ENCODE measurements around the gene LRIT2.
"Not testable (repeated sequence)": the region's sequence is repeated elsewhere in the genome, so short reads cannot be mapped to it uniquely, and the experiment has no call there.

LRIT2 gene

DNA sequence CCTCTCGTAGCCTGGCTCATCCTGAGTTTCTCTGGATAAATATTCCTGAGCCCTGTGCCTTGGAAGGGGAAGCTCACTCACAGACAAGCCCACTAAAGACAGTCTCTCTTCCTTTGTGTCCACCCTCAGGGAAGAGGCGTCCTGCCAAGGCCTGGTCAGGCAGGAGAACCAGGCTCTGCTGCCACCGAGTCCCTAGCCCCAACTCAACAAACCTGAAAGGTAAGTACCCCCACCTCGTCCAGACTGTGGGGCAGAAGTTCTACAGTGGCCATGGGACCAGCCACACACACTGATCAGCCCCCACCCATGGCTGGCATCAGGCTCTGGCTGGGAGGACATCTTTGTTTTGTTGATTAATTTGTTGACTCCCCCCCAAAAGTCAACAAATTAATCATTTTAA, 49.0 kb downstream of the LRIT2 start:
- TF ChIP-seq, protein P1, sequence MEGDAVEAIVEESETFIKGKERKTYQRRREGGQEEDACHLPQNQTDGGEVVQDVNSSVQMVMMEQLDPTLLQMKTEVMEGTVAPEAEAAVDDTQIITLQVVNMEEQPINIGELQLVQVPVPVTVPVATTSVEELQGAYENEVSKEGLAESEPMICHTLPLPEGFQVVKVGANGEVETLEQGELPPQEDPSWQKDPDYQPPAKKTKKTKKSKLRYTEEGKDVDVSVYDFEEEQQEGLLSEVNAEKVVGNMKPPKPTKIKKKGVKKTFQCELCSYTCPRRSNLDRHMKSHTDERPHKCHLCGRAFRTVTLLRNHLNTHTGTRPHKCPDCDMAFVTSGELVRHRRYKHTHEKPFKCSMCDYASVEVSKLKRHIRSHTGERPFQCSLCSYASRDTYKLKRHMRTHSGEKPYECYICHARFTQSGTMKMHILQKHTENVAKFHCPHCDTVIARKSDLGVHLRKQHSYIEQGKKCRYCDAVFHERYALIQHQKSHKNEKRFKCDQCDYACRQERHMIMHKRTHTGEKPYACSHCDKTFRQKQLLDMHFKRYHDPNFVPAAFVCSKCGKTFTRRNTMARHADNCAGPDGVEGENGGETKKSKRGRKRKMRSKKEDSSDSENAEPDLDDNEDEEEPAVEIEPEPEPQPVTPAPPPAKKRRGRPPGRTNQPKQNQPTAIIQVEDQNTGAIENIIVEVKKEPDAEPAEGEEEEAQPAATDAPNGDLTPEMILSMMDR (IDR thresholded peaks at IDR 0.05) = no peak
- TF ChIP-seq ZFX (IDR thresholded peaks at IDR 0.05; ENCODE audit: borderline replicate concordance) = no peak
- no peak overlapping the region for H3K27ac ChIP-seq

DNA sequence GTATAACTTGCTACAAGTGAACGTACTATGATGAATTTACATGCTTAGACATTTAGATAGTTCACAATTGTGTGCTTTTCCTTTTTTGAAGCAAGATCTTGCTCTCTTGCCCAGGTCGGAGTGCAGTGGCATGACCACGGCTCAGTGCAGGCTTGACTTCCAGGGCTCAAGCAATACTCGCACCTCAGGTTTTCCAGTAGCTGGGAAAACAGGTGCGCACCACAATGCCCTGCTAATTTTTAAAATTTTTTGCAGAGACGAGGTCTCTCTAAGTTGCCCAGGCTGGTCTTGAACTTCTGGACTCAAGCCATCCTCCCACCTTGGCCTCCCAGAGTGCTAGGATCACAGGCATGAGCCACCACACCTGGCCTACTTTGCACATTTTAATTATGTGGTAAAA, 49.9 kb downstream of the LRIT2 start:
- TF ChIP-seq, protein P1 (IDR thresholded peaks at IDR 0.05) = no peak
- TF ChIP-seq ZFX (IDR thresholded peaks at IDR 0.05; ENCODE audit: borderline replicate concordance) = no peak

DNA sequence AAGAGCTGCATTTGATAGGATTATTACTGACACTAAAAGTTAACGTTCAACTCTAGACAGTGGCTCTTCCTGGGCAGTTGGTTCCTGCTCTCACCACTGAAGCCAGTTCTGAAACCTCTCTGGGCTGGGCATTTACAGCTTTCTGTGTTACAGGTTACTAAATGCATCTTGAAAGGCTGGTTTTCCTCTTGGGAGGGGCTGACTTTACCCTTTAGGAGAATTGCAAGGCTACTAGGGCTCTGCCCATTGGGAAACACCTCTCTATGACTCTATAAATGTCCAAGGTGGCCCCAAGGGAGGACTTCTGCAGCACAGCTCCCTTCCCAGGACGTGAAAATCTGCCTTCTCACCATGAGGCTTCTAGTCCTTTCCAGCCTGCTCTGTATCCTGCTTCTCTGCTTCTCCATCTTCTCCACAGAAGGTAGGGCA, 51.8 kb downstream of the LRIT2 start, which contains the start of gene GPR15LG:
Gene GPR15LG, plus strand, starts transcription at position 301 of the 429 bp plus-strand sequence. Its CDS starts 51 bp downstream, at position 352.
- H3K27ac ChIP-seq = no peak within 1 kb of the TSS

More for the DNA sequence above, 49.9 kb downstream of the LRIT2 start:
- H3K27ac ChIP-seq = no peak overlapping the region

DNA sequence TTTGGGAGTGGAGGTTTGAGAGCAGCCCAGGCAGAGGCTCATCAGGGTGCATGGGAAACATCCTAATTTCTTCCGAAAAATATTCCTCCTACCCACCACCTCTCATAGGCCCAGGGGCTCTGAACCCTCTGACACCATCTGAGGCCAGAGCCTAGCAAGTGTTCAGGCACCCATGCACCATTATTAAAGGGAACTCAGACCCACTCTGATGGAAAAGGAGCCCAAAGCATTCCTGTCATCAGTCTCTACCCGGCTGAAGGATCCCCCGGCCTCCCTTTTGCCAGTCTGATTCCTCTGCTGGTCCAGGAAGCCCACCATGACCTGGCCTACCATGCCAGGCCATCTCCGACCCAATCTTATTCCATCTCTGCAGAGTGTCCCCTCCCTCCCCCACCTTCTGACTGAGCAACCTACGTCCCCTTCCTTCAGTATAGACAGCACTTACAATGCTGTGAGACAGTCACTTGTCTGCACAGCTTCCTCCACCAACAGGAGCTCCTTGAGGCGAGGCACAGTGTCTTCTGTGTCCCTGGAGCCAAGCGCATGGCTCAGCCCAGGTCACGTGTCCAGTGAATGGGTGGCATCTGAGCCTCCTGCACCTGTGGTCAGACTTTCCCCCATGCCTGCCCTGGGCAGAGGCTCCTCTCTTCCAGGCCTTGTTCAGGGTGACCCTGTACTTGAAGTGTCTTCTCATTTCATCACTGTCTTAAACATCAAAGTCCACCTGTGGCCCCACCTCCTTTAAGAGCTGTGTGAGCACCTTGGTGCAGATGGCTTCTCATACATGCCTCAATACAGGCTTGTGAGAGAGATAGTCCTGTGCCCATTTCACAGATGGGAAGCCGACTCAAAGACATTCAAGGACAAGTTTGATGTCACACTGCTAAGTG, 52.6 kb downstream of the LRIT2 start:
- H3K27ac ChIP-seq = no peak overlapping the region
- TF ChIP-seq ZFX (IDR thresholded peaks at IDR 0.05; ENCODE audit: borderline replicate concordance) = no peak
- TF ChIP-seq, protein P1 (IDR thresholded peaks at IDR 0.05) = no peak

More for the DNA sequence above, 51.8 kb downstream of the LRIT2 start, which contains the start of gene GPR15LG:
- TF ChIP-seq, protein P1 (IDR thresholded peaks at IDR 0.05) = no peak
- no peak for TF ChIP-seq ZFX (IDR thresholded peaks at IDR 0.05; ENCODE audit: borderline replicate concordance)

DNA sequence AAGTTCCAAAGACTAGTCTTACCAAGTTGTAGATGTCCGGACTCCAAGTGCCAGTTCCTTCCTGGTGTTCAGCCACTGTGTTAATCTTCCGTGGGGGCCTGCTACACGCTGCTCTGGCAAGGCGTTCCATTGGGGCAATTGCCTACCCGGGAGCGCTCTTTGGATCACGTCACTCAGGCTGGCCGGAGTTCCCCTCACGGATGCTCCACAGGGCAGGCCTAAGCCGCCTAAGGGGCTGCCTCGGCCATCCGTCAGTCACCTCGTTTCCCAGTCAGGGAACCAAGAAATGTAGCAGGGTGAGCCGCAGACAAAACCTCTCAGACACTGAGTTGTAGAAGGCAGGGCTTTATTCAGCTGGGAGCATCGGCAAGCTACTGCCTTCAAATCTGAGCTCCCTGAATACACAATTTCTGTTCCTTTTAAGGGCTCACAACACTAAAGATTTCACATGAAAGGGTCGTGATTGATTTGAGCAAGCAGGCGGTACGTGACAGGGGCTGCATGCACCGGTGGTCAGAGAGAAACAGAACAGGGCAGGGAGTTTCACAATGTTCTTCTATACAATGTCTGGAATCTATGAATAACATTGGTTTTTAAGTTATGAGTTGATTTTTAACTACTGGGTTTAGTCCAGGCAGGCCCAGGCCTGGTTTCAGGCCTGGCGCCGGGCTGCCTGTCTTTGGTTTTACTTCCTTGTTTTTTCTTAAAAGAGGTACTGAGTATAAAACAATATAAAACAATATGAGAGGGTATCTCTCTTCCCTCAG, 53.5 kb downstream of the LRIT2 start:
- not testable (repeated sequence) for H3K27ac ChIP-seq

DNA sequence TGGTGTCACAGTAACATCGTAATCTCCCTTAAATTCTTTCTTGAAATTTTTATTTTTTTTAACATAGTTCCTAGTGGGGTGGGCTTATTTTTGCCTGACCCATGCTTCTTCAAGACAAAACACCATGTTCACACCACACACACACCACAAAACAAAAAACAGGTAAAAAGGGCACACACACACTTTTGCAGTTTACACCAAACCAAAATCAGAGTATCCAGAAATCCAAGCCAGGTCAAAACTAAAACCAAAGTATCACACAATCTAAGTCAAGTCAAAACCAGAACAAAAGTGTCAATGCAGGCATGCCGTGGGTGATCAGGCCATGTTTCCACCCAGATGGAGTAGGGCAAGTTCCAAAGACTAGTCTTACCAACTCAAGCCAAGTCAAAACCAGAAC, 54.1 kb downstream of the LRIT2 start:
- not testable (repeated sequence) for H3K27ac ChIP-seq
